Calu3 (cell line): ENCODE data around the gene LRRC4. TPM values are rescaled to one million over a fixed set of nuclear protein-coding genes. Genes with fewer than 3 reads are reported as not detected.

Experiments
- BruUV-seq: library from RNA; stranded (reverse); fragments of 400-500 nt; replicated peaks from 2 replicates; lab custom pipeline; 2021; lab: Mats Ljungman, UMichigan
- CTCF ChIA-PET: fragments of 300-600 bp; sonication (Branson Sonifier 250); formaldehyde crosslinking; loops from one replicate; lab custom pipeline; 2022; ENCODE audit warnings: antibody characterized with exemption; lab: Charles Lee
- DNase-seq: peaks from one replicate; pipeline ENCODE4 v3.0.0; 2022
- H3K27ac Mint-ChIP-seq: one replicate; pipeline ENCODE4 v1.8.0; 2022; ENCODE audit warnings: mixed read lengths; ENCODE audit not compliant: unreplicated experiment
- H3K27me3 Mint-ChIP-seq: one replicate; pipeline ENCODE4 v1.8.0; 2022; ENCODE audit warnings: mixed read lengths; ENCODE audit not compliant: unreplicated experiment
- H3K36me3 Mint-ChIP-seq: one replicate; pipeline ENCODE4 v1.8.0; 2022; ENCODE audit warnings: mild to moderate bottlenecking, moderate library complexity, mixed read lengths; ENCODE audit not compliant: insufficient read depth, unreplicated experiment
- H3K4me1 Mint-ChIP-seq: one replicate; pipeline ENCODE4 v1.8.0; 2022; ENCODE audit warnings: mild to moderate bottlenecking, low read depth, mixed read lengths; ENCODE audit not compliant: unreplicated experiment
- H3K4me3 Mint-ChIP-seq: one replicate; pipeline ENCODE4 v1.8.0; 2022; ENCODE audit warnings: mild to moderate bottlenecking, low read depth, moderate library complexity, mixed read lengths; ENCODE audit not compliant: unreplicated experiment
- H3K9me3 Mint-ChIP-seq: one replicate; pipeline ENCODE4 v1.8.0; 2022; ENCODE audit warnings: low read depth, mixed read lengths; ENCODE audit not compliant: unreplicated experiment
- intact Hi-C: fragments of 100-400 bp; cut with micrococcal nuclease; formaldehyde crosslinking; loops from one replicate; pipeline ENCODE4 v1.10.0; 2022; ENCODE audit not compliant: unreplicated experiment
- total RNA-seq: library from RNA; stranded (reverse); gene quantifications from 2 replicates; pipeline ENCODE4 v1.2.3, GENCODE V29; 2022
- TF ChIP-seq, protein P1 (sequence below): fragments of 200-600 bp; IDR thresholded peaks from one replicate; pipeline ENCODE4 v1.8.0; 2022; ENCODE audit warnings: antibody characterized with exemption; ENCODE audit not compliant: unreplicated experiment

Gene LRRC4
- total RNA-seq, 1 experiment from 2014 or later = not detected

DNA sequence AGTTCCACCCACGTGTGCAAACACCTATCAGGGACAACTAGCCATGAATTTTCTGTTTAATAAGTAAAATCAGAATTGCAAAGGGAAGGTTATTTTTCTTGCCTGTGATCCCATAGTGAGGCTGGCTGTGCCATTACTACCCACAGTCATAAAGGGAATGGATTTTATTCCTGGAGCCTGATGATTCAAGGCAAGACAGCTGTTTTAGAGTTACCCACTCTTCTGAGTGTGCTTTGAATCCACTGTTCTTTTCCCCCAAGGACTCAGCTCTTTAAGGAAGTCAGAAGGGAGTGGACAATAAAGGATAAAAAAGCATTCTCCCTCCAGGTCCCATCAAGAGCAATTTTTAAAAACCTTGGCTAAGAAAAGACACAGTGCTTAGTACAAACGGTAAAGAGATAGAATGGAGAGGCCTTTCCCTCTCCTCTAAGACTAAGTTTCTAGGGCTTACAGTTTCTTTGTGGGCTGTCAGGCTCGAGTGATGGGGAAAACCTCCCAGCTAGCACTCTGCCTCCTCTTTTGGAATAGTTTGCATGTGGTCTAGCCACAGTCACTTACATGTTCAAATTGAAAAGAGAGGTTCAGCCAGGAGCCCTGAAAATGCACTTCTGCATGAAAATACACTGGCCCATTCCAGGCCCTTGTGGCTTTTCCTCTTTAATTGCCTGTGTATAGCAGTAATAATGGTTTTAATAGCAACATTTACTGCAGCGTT lies 5.1 kb upstream of the LRRC4 start:
- Mint-ChIP-seq H3K9me3 (no peaks in the 10 kb centered on the region), H3K4me3 (no peak overlapping the region), H3K4me1 (peaks cover 11% of the 10 kb centered on the region), H3K27ac (no peak overlapping the region), H3K36me3 (peaks cover 6% of the 10 kb centered on the region), H3K27me3 (no peaks in the 10 kb centered on the region)
- no peak for DNase-seq
- intact Hi-C loops = loop anchor here (5.0 kb wide), 1 partner anchor 171 kb away; no protein-coding TSS in a partner anchor
- no TSS peak for BruUV-seq
- TF ChIP-seq, protein P1, sequence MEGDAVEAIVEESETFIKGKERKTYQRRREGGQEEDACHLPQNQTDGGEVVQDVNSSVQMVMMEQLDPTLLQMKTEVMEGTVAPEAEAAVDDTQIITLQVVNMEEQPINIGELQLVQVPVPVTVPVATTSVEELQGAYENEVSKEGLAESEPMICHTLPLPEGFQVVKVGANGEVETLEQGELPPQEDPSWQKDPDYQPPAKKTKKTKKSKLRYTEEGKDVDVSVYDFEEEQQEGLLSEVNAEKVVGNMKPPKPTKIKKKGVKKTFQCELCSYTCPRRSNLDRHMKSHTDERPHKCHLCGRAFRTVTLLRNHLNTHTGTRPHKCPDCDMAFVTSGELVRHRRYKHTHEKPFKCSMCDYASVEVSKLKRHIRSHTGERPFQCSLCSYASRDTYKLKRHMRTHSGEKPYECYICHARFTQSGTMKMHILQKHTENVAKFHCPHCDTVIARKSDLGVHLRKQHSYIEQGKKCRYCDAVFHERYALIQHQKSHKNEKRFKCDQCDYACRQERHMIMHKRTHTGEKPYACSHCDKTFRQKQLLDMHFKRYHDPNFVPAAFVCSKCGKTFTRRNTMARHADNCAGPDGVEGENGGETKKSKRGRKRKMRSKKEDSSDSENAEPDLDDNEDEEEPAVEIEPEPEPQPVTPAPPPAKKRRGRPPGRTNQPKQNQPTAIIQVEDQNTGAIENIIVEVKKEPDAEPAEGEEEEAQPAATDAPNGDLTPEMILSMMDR = no peak
- CTCF ChIA-PET = interaction anchor here (0.6 to 1.7 kb wide), 2 partner anchors 172 to 174 kb away, joined by 3 to 9 read pairs; no protein-coding TSS in a partner anchor

DNA sequence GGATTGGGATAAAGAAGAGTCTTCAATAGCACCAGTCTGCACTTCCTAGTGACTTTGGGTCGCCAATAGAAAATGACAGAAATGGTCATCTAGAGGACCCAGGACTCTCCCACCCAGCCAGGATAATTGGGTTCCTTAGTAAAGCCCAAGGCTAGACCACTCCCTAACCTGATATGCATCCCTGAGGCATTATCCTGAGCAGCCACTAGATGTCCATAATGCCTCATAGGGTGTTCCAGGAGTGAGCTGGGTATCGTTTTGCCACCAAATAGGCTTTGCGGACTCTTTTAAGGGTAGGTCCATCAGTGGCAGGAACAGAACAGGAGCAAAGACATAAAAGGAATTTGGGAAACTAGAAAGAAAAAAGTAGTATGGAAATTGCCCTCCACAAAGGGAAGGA lies 4.5 kb upstream of the LRRC4 start:
- Mint-ChIP-seq H3K4me1 (peaks cover 4% of the 10 kb centered on the region), H3K27me3 (no peaks in the 10 kb centered on the region), H3K9me3 (no peaks in the 10 kb centered on the region), H3K4me3 (no peak overlapping the region), H3K27ac (no peak overlapping the region), H3K36me3 (peaks cover 6% of the 10 kb centered on the region)
- TF ChIP-seq, protein P1 = no peak
- CTCF ChIA-PET = interaction anchor here (0.6 to 1.7 kb wide), 2 partner anchors 173 to 174 kb away, joined by 3 to 9 read pairs; no protein-coding TSS in a partner anchor
- DNase-seq = peak; percentile 16
- intact Hi-C loops = loop anchor here (5.0 kb wide), 1 partner anchor 172 kb away; no protein-coding TSS in a partner anchor
- no TSS peak for BruUV-seq

DNA sequence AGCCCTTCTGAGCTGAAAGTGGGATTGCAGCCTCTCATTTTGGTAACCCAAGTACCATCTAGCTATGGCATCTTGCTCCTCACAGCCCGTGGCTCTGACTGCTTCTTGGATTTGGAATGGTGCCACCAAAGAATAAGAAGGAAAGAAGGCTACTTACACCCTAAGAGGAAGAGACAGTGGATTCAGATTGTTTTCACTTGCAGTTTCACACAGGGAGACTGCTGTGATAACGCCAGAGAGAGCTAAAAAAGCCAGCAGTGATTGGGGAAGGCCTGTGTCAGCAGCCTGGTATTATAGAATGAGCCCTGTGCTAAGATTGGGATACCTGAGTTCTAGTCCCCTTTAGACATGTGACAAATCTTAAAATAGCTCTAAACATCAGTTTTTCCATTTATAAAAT lies 3.6 kb upstream of the LRRC4 start:
- no peak for DNase-seq
- intact Hi-C loops = loop anchor here (5.0 kb wide), 1 partner anchor 172 kb away; no protein-coding TSS in a partner anchor
- peaks cover 10% of the 10 kb centered on the region for H3K36me3 Mint-ChIP-seq
- no peaks in the 10 kb centered on the region for H3K27me3 Mint-ChIP-seq
- no peaks in the 10 kb centered on the region for H3K9me3 Mint-ChIP-seq
- H3K27ac Mint-ChIP-seq = no peak overlapping the region
- BruUV-seq = no TSS peak
- TF ChIP-seq, protein P1 = no peak
- no peaks in the 10 kb centered on the region for H3K4me1 Mint-ChIP-seq
- no peak overlapping the region for H3K4me3 Mint-ChIP-seq
- CTCF ChIA-PET = interaction anchor here (1.7 kb wide), 1 partner anchor 175 kb away, joined by 9 read pairs; no protein-coding TSS in a partner anchor

DNA sequence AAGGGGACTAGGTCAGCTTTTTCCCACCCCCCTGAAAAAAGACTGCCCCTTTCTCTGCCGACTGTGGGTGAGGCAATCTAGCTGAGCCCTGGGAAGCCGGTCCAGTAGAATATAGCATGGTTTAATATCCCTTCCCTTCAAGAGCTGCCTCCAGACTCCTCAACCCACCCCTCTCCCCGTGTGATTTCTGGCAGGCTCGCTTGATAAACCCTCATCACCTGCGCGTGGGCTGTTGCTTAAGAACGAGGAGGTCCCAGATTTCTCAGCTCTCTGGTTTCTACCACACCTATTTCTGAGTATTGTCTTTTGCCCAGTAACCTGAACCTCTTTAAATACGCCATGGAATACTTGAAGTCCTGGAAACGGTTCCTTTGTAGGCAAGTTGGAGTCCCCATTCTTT lies 2.0 kb upstream of the LRRC4 start:
- Mint-ChIP-seq H3K4me3 (no peak overlapping the region), H3K4me1 (no peaks in the 10 kb centered on the region), H3K27me3 (no peaks in the 10 kb centered on the region), H3K36me3 (peaks cover 10% of the 10 kb centered on the region), H3K9me3 (no peaks in the 10 kb centered on the region), H3K27ac (no peak overlapping the region)
- intact Hi-C loops = no loop called here
- TF ChIP-seq, protein P1 = no peak
- BruUV-seq = no TSS peak
- CTCF ChIA-PET = no interaction called here
- no peak for DNase-seq
